Coronary artery (tissue), 2 donors: ENCODE measurements around the gene P2RY4.
"Not testable (repeated sequence)": the region's sequence is repeated elsewhere in the genome, so short reads cannot be mapped to it uniquely, and the experiment has no call there.

ENCODE experiments used
- DNase-seq: peaks from one replicate; pipeline ENCODE4 v3.0.0-alpha.2; 2017; ENCODE audit warnings: low spot score
- H3K27ac ChIP-seq, 2 donors: fragments of 200-600 bp; sonication (generic); one replicate each; pipeline ENCODE4 v1.5.1; 2016 to 2019
- H3K4me3 ChIP-seq: fragments of 200-600 bp; sonication (generic); 2 replicates; pipeline ENCODE4 v1.5.1; 2016; ENCODE audit warnings: mild to moderate bottlenecking, moderate library complexity
- TF ChIP-seq, protein P1 (sequence below): fragments of 200-600 bp; sonication (generic); IDR thresholded peaks from one replicate; pipeline ENCODE4 v1.5.1; 2019; ENCODE audit warnings: antibody characterized with exemption

Gene P2RY4

DNA sequence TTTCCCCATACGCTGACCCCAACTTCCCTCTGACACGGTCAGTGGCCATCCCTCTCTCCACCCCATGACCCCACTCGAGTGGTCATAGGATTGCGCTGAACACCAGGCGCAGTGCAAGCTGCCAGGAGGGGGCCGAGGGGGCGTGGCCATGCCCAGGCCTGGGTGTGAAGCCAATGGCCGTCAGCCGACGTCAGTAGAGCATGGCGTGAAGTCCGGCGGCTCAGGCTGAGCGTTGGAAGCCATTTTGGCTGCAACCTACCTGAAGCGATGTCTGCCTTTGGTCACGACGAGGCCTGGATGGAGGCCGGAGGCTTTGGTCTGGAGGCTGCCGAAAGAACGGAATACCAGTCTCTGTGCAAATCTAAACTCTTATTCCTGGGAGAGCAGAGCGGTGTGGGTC lies 21.9 kb upstream of the P2RY4 start, which contains the start of gene RAB41:
Gene RAB41, plus strand, starts transcription at position 222 of the 400 bp plus-strand sequence. Its CDS starts 46 bp downstream, at position 268.
- TF ChIP-seq, protein P1, sequence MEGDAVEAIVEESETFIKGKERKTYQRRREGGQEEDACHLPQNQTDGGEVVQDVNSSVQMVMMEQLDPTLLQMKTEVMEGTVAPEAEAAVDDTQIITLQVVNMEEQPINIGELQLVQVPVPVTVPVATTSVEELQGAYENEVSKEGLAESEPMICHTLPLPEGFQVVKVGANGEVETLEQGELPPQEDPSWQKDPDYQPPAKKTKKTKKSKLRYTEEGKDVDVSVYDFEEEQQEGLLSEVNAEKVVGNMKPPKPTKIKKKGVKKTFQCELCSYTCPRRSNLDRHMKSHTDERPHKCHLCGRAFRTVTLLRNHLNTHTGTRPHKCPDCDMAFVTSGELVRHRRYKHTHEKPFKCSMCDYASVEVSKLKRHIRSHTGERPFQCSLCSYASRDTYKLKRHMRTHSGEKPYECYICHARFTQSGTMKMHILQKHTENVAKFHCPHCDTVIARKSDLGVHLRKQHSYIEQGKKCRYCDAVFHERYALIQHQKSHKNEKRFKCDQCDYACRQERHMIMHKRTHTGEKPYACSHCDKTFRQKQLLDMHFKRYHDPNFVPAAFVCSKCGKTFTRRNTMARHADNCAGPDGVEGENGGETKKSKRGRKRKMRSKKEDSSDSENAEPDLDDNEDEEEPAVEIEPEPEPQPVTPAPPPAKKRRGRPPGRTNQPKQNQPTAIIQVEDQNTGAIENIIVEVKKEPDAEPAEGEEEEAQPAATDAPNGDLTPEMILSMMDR = no peak
- Histone ChIP-seq H3K27ac (no peak within 1 kb of the TSS), H3K4me3 (no peak within 1 kb of the TSS)
- no peak for DNase-seq

DNA sequence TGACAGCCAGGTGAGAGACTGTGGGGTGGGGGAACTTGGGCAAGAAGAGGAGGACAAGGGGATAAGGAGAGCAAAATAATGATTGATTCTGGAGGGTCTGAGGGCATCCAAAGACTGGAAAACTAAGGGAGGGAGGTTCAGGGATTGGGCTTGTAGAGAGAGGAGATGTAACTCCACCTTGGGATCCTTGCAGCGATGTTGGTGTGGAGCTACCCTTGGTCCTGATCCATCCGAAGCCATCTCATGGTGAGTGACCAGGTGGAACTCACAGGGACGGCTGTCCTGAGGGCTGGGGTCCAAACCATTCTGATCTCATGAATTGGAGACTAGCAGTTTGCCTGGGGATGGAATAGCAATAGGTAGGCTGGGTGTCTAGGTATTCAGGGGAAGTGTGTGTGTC lies 20.6 kb upstream of the P2RY4 start:
- no peak overlapping the region for H3K4me3 ChIP-seq
- TF ChIP-seq, protein P1 = no peak
- H3K27ac ChIP-seq = no peak overlapping the region
- DNase-seq = no peak

DNA sequence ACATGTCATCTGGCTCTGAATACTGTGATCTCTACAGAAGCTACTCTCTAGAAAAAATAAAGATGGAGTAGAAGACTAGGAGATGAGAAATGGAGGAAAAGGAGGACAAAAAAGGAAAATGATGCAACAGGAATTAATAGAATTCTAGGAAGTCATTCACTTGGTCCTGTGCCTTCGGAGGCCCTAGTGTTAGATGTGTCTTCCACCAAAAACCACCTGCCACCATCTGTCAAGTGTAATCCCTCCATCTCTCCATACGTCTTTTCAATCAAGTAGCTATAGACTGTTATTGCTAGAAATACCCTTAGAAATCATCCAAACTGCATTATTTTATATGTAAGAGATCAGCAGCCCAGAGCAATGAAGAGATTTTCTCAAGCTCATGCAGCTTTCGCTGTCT lies 19.1 kb upstream of the P2RY4 start:
- Histone ChIP-seq H3K4me3 (no peak overlapping the region), H3K27ac (no peak overlapping the region)
- no peak for DNase-seq
- TF ChIP-seq, protein P1 = no peak

DNA sequence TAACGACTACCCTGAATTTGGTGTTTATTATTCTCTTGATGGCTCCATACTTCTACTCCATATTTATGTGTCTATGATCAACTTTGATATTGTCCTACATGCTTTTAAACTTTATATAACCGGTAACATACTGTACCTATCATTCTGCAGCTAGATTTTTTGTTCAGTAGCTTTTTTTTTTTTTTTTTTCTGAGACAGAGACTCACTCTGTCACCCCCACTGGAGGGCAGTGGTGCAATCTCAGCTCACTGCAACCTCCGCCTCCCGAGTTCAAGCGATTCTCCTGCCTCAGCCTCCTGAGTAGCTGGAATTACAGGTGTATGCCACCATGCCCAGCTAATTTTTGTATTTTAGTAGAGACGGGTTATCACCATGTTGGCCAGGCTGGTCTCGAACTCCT lies 14.0 kb upstream of the P2RY4 start:
- H3K4me3 ChIP-seq, H3K27ac ChIP-seq, DNase-seq: not testable (repeated sequence)

DNA sequence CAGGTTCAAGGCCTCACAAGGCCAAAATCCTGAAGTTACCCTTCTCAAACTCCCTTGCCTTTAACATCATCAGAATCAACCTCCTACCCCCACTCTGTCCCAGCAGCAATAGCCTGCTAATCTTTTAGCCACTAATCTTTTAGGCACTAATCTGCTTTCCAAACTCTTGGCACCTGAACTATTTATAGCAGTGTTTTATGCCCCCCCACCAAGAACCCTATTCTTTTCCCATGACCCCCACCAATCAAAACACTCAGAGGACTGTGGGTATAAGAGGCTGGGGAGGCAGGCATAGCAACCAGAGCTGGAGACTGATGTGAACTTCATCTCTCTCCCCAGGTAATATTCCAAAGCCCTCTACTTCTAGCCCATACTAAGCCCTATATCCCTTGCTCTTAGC lies 8.0 kb upstream of the P2RY4 start, which contains the start of gene ARR3:
Gene ARR3, plus strand, starts transcription at position 301 of the 400 bp plus-strand sequence. CDS start 1,052 bp downstream, outside the sequence.
- Histone ChIP-seq H3K27ac (no peak within 1 kb of the TSS), H3K4me3 (no peak within 1 kb of the TSS)
- DNase-seq = no peak
- TF ChIP-seq, protein P1 = no peak

DNA sequence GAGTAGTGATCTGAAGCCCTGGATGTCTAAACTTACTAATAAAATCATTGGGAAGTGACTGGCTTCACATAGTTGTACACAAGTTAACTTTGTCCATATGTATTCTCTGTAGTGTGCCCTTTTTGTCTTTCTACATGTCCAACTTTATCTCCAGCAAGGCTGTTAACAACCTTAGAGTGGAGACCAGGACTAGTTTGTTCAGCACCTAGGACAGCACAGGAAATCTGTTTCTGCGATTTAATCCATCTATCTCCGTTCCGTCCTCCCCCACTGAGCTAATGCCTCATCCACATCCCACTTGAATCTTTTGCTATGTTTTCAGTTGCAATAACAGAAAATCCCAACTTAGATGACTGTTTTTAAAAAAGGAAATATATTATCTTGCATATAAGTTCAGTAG lies 4.8 kb upstream of the P2RY4 start:
- TF ChIP-seq, protein P1 = no peak
- H3K27ac ChIP-seq = no peak overlapping the region
- no peak for DNase-seq
- H3K4me3 ChIP-seq = no peak overlapping the region

DNA sequence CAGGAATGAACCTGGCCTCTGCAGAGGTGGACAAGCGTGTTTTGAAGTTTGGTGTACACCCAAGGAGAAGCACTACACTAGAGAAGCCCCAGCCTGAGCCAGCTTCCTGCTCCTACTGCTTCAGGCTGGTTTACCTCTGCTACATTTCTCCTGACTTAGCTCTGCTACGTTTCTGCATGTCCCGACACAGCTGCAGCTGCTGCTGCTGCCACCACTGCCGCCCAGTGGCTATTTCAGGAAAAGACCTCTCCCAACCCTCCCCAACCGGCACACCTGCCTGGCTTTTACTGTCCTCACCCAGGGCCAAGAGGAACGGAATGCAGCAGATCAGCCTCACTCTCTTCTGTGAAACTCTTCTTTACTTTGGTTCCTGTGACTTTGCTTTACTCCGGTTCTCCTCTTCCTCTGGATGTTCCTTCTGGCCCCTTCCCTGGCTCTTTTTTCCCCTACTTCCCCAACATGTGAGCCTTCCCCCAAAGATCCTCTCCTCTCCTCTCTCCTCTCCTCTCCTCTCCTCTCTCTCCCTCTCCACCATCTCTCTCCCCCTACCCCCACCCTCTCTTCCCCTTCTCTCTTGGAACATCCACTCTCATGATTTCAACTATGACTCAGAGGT lies 3.1 kb upstream of the P2RY4 start:
- no peak for DNase-seq
- no peak overlapping the region for H3K4me3 ChIP-seq
- H3K27ac ChIP-seq = no peak overlapping the region
- TF ChIP-seq, protein P1 = no peak
